GM10248 (cell line): ENCODE data around the gene TGFBR2.

ENCODE experiments used
- CTCF ChIA-PET: fragments of 300-600 bp; sonication (Branson Sonifier 250); formaldehyde crosslinking; extraction: SDS; loops from one replicate; lab custom pipeline; 2021; ENCODE audit warnings: antibody characterized with exemption; lab: Yijun Ruan, JAX
- POLR2A ChIA-PET: fragments of 350-650 bp; sonication (Branson Sonifier 250); formaldehyde crosslinking; extraction: SDS; loops from one replicate; lab custom pipeline; 2020; ENCODE audit warnings: antibody characterized with exemption; lab: Yijun Ruan, JAX
- DNase-seq: peaks from one replicate; pipeline ENCODE4 v3.0.0; 2012; ENCODE audit errors: extremely low spot score
- CTCF ChIP-seq: IDR thresholded peaks from 2 replicates; pipeline ENCODE4 v1.5.1; 2012; ENCODE audit warnings: mild to moderate bottlenecking, low read depth; ENCODE audit errors: extremely low read depth, missing control alignments, control extremely low read depth

TGFBR2 gene

GRCh38 chr3:30654269-30654668 is 47.9 kb downstream of the TGFBR2 start:
- POLR2A ChIA-PET, result no interaction called here
- TF ChIP-seq CTCF, result no peak
- CTCF ChIA-PET, result interaction anchor here (0.9 kb wide), 1 partner anchor 12 kb away, joined by 3 read pairs; no protein-coding TSS in a partner anchor
- no peak for DNase-seq

GRCh38 chr3:30655187-30655812 is 48.9 kb downstream of the TGFBR2 start:
- no peak for TF ChIP-seq CTCF
- CTCF ChIA-PET, result interaction anchor here (0.9 kb wide), 1 partner anchor 13 kb away, joined by 3 read pairs; no protein-coding TSS in a partner anchor
- POLR2A ChIA-PET, result no interaction called here
- no peak for DNase-seq

GRCh38 chr3:30656624-30657141 is 50.3 kb downstream of the TGFBR2 start:
- POLR2A ChIA-PET, result no interaction called here
- CTCF ChIA-PET, result no interaction called here
- no peak for DNase-seq
- no peak for TF ChIP-seq CTCF

GRCh38 chr3:30657914-30658313 is 51.5 kb downstream of the TGFBR2 start:
- POLR2A ChIA-PET, result no interaction called here
- TF ChIP-seq CTCF, result no peak
- CTCF ChIA-PET, result interaction anchor here (1.0 to 1.6 kb wide), 3 partner anchors 12 to 393 kb away, joined by 3 read pairs; no protein-coding TSS in a partner anchor
- DNase-seq, result no peak

GRCh38 chr3:30658328-30659052 is 52.1 kb downstream of the TGFBR2 start:
- ChIA-PET CTCF (interaction anchor here (0.6 to 1.6 kb wide), 5 partner anchors 11 to 394 kb away, joined by 3 read pairs; no protein-coding TSS in a partner anchor), POLR2A (no interaction called here)
- no peak for DNase-seq
- TF ChIP-seq CTCF, result no peak

- TF ChIP-seq CTCF, result no peak
- ChIA-PET CTCF (interaction anchor here (1.5 to 1.6 kb wide), 2 partner anchors 25 to 73 kb away, joined by 3 read pairs; no protein-coding TSS in a partner anchor), POLR2A (no interaction called here)
Measured at GRCh38 chr3:30659270-30660130, 53.1 kb downstream of the TGFBR2 start.

More at GRCh38 chr3:30659270-30660130, 53.1 kb downstream of the TGFBR2 start:
- no peak for DNase-seq
